Activated CD4-positive, alpha-beta T cell treated with anti-CD3 and anti-CD28 coated beads, Interleukin-2, Interleukin-6, amounts not matched to agents 100 ng/mL and 50 ng/mL, durations not matched to agents 16 hours and 8 hours (primary cell): ENCODE measurements around the gene GPD2.

Source experiments
- DNase-seq: peaks from one replicate; pipeline ENCODE4 v3.0.0-alpha.2; 2020

GPD2 gene

GRCh38 chr2:156436497-156437085 lies 412 bp downstream of the GPD2 start:
- DNase-seq, result peak; percentile 38

- DNase-seq, result peak; percentile 10
Observed at GRCh38 chr2:156437272-156437930, 1.2 kb downstream of the GPD2 start.

- DNase-seq, result no peak
Observed at GRCh38 chr2:156437931-156438410, 1.8 kb downstream of the GPD2 start.

- no peak for DNase-seq
Observed at GRCh38 chr2:156443089-156443488, 6.9 kb downstream of the GPD2 start.

- DNase-seq, result no peak
Observed at GRCh38 chr2:156445296-156446220, 9.4 kb downstream of the GPD2 start.

GRCh38 chr2:156447761-156448160 lies 11.6 kb downstream of the GPD2 start:
- DNase-seq, result no peak

- no peak for DNase-seq
Observed at GRCh38 chr2:156448766-156449165, 12.6 kb downstream of the GPD2 start.

GRCh38 chr2:156452971-156453370 lies 16.8 kb downstream of the GPD2 start:
- no peak for DNase-seq

- DNase-seq, result peak; percentile 41
Observed at GRCh38 chr2:156455361-156455975, 19.3 kb downstream of the GPD2 start.

- DNase-seq, result no peak
Observed at GRCh38 chr2:156456616-156457015, 20.4 kb downstream of the GPD2 start.

- no peak for DNase-seq
Observed at GRCh38 chr2:156457523-156458517, 21.6 kb downstream of the GPD2 start.

- DNase-seq, result no peak
Observed at GRCh38 chr2:156459720-156460119, 23.5 kb downstream of the GPD2 start.

GRCh38 chr2:156464106-156464505 lies 27.9 kb downstream of the GPD2 start:
- no peak for DNase-seq

- DNase-seq, result no peak
Observed at GRCh38 chr2:156465573-156465972, 29.4 kb downstream of the GPD2 start.

- no peak for DNase-seq
Observed at GRCh38 chr2:156466739-156467405, 30.7 kb downstream of the GPD2 start.

GRCh38 chr2:156470975-156471583 lies 34.9 kb downstream of the GPD2 start:
- DNase-seq, result no peak

- DNase-seq, result no peak
Observed at GRCh38 chr2:156471762-156472161, 35.6 kb downstream of the GPD2 start.

- DNase-seq, result peak; percentile 58
Observed at GRCh38 chr2:156472686-156473085, 36.5 kb downstream of the GPD2 start.

GRCh38 chr2:156473445-156473844 lies 37.3 kb downstream of the GPD2 start:
- no peak for DNase-seq

- DNase-seq, result no peak
Observed at GRCh38 chr2:156474401-156474800, 38.2 kb downstream of the GPD2 start.
